ENCODE data around the gene PPFIA1.

DNA sequence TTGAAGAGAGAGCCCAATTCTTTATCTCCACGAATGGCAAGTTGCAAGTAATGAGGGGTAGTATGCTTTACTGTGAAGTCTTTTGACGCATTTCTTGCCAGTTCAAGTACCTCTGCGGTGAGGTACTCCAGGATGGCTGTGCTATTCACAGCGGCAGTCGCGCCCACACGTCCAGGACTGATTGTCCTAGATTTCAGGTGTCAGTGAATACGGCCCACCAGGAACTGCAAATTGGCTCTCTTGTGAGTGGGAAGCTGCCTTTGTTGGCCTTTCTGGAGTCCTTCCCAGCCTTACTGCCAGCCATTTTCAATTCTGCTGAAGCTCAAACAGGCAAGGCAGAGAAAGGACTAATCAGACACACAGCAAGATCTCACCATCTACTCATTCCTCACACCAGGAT, 8.5 kb downstream of the PPFIA1 start:
- TF ChIP-seq, protein P1, sequence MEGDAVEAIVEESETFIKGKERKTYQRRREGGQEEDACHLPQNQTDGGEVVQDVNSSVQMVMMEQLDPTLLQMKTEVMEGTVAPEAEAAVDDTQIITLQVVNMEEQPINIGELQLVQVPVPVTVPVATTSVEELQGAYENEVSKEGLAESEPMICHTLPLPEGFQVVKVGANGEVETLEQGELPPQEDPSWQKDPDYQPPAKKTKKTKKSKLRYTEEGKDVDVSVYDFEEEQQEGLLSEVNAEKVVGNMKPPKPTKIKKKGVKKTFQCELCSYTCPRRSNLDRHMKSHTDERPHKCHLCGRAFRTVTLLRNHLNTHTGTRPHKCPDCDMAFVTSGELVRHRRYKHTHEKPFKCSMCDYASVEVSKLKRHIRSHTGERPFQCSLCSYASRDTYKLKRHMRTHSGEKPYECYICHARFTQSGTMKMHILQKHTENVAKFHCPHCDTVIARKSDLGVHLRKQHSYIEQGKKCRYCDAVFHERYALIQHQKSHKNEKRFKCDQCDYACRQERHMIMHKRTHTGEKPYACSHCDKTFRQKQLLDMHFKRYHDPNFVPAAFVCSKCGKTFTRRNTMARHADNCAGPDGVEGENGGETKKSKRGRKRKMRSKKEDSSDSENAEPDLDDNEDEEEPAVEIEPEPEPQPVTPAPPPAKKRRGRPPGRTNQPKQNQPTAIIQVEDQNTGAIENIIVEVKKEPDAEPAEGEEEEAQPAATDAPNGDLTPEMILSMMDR (IDR thresholded peaks at IDR 0.05; ENCODE audit: poor library complexity) = no peak
- no peak for TF ChIP-seq EZH2phosphoT487 (IDR thresholded peaks at IDR 0.05; ENCODE audit: low read depth, severe bottlenecking, unreplicated experiment)

All from hepatocyte (in vitro differentiated cells).